Prostate gland (tissue), 2 donors: ENCODE data around the gene KCND2.

Source experiments
- POLR2A ChIP-seq: fragments of 450-650 bp; IDR thresholded peaks from one replicate; pipeline ENCODE4 v1.6.1; 2016; ENCODE audit warnings: antibody characterized with exemption, mild to moderate bottlenecking
- POLR2AphosphoS5 ChIP-seq: sonication (generic); formaldehyde crosslinking; IDR thresholded peaks from one replicate; pipeline ENCODE4 v1.6.1; 2017; ENCODE audit warnings: antibody characterized with exemption
- TF ChIP-seq, protein P1 (sequence below), 4 experiments: fragments of 200-600 bp in 2 of 4; fragments of 450-650 bp in 2 of 4; sonication (generic) in 2 of 4; IDR thresholded peaks; 1 replicate in 3 of 4; 2 replicates in 1 of 4; pipeline ENCODE4 v1.5.1; 2016 to 2019; ENCODE audit warnings: antibody characterized with exemption in 4 of 4, mild to moderate bottlenecking in 2 of 4, moderate library complexity in 2 of 4

GRCh38 chr7:120731271-120731670, 458.3 kb downstream of the KCND2 start:
- no peak for TF ChIP-seq POLR2AphosphoS5
- TF ChIP-seq, protein P1, sequence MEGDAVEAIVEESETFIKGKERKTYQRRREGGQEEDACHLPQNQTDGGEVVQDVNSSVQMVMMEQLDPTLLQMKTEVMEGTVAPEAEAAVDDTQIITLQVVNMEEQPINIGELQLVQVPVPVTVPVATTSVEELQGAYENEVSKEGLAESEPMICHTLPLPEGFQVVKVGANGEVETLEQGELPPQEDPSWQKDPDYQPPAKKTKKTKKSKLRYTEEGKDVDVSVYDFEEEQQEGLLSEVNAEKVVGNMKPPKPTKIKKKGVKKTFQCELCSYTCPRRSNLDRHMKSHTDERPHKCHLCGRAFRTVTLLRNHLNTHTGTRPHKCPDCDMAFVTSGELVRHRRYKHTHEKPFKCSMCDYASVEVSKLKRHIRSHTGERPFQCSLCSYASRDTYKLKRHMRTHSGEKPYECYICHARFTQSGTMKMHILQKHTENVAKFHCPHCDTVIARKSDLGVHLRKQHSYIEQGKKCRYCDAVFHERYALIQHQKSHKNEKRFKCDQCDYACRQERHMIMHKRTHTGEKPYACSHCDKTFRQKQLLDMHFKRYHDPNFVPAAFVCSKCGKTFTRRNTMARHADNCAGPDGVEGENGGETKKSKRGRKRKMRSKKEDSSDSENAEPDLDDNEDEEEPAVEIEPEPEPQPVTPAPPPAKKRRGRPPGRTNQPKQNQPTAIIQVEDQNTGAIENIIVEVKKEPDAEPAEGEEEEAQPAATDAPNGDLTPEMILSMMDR (IDR thresholded peaks at IDR 0.05) = no peak
- no peak for TF ChIP-seq POLR2A
